HFFc6 (cell line): Measurements from ENCODE around the gene AATF. TPM values are rescaled to one million over a fixed set of nuclear protein-coding genes. Genes with fewer than 3 reads are reported as not detected.

Experiments used
- DNase-seq: peaks from one replicate; pipeline ENCODE4 v3.0.0-alpha.2; 2018
- H3K27ac Mint-ChIP-seq: 2 replicates; pipeline ENCODE4 v1.8.0; 2020; ENCODE audit warnings: mild to moderate bottlenecking, mixed read lengths
- H3K27me3 Mint-ChIP-seq: 2 replicates; pipeline ENCODE4 v1.8.0; 2021; ENCODE audit warnings: mild to moderate bottlenecking, moderate library complexity, mixed read lengths; ENCODE audit not compliant: insufficient read depth
- H3K36me3 Mint-ChIP-seq: 2 replicates; pipeline ENCODE4 v1.8.0; 2021; ENCODE audit warnings: low read depth, mixed read lengths
- H3K4me1 Mint-ChIP-seq: 2 replicates; pipeline ENCODE4 v1.8.0; 2020; ENCODE audit warnings: low read depth, mixed read lengths
- H3K4me3 Mint-ChIP-seq: 2 replicates; pipeline ENCODE4 v1.8.0; 2020; ENCODE audit warnings: mild to moderate bottlenecking, moderate library complexity, mixed read lengths
- H3K9me3 Mint-ChIP-seq: 2 replicates; pipeline ENCODE4 v1.8.0; 2020; ENCODE audit warnings: mild to moderate bottlenecking, mixed read lengths
- CTCF ChIP-seq: fragments of 200-600 bp; sonication (generic); IDR thresholded peaks from 2 replicates; pipeline ENCODE4 v1.5.0; 2021; ENCODE audit warnings: antibody characterized with exemption, mild to moderate bottlenecking
- total RNA-seq, 6 experiments: library from RNA; stranded (reverse); fragmentation: NEBNext Ultra II Directional; extraction: Animal tissue kit (Norgen Biotek cat#: 25700); gene quantifications; 2 replicates in 1 of 6; 3 replicates in 5 of 6; pipeline ENCODE4 v1.2.3, GENCODE V29; 2021

Gene AATF
- total RNA-seq, 6 experiments from 2014 or later = 45.1 to 57.1 (median 52.7) TPM

DNA sequence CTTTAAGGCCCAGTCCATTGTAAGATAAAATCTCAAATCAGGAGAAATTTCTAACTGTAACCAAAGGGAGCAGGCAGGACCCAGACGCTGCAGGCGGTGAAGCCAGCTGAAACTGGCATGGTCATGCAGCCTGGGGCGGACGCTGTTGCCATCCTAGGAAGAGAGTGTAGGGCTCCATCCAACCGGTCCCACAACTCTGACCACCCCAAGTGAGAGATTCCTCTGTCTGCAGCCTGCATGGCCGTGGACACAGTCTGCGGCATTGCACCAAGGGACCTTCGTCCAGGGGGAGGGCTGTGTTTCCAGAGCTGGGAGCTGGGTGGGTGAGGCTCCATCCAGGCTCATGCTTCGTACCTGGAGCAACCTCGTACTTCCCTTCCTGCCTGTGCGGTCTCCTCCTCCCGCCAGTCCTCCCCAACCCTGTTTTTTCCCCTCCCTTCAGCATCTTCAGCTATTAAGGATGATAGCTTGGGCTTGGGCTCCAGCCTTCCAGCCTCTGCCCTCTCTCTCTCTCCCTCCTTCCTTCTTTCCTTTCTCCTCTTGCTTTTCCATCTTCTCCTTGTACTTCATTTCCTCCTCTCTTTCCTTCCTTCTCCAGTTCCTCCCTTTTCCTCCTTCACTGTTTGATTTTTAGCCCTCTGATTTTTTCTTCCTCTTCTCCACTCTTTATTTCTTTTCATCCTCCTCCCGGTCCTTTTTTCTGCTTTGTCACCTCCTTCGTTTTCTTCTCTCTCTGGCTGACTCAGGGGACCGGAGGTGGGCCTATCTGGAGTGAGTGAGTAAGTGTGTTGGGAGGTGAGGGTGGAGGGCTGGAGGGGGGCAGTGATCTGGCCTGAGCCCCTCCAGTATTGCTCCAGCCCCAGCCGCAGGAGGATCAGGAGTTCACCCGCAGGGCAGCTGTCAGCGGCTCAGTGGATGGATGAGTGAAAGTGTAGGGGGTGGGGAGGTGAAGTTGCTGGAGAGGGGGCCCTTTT lies 28.4 kb upstream of the AATF start:
- no peak for DNase-seq
- no peak overlapping the region; the same call in 1 of the 2 replicates for H3K27ac Mint-ChIP-seq
- H3K9me3 Mint-ChIP-seq = no peaks in the 10 kb centered on the region
- peaks cover 15% of the 10 kb centered on the region; the same call in 1 of the 2 replicates for H3K4me1 Mint-ChIP-seq
- no peak for TF ChIP-seq CTCF
- no peaks in the 10 kb centered on the region for H3K36me3 Mint-ChIP-seq
- H3K27me3 Mint-ChIP-seq = peaks cover 42% of the 10 kb centered on the region
- H3K4me3 Mint-ChIP-seq = peak overlapping the region; percentile 5; the same call in 1 of the 2 replicates

DNA sequence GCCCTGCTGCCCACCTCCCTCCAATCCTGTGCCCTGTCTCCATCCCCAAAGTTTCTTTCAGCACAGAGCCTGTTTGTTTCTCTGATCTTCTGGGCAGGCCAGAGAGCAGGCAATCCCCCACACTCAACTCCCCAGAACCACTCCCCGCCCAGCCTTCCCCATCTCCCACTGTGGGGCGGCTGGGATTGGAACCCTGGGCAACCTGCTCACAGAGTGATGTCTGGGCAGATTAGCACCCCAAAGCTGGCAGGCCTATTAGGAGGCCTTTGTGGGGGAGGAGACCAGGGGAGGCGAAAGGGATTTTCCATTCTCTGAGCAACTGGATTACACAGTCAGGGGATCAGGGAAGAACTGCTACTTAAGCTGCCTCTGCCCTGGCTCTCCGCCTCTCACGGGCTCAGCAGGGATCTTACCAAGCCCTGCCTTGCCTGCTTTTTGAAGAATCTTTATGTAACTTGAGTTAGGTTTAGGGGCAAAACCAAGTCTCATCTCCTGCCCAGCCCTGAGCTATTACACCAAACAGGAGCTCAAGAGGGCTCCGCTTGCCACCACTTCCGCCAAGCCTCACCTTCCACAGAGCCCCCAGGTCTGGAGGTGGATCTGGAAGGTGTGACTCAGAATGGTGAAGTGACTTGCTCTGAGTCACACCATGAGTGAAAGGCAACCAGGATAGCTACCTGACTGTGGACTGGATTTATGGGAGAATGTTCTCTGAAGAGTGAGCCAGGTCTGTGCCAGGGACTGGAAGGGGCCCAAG lies 27.5 kb upstream of the AATF start:
- H3K4me3 Mint-ChIP-seq = no peak overlapping the region

DNA sequence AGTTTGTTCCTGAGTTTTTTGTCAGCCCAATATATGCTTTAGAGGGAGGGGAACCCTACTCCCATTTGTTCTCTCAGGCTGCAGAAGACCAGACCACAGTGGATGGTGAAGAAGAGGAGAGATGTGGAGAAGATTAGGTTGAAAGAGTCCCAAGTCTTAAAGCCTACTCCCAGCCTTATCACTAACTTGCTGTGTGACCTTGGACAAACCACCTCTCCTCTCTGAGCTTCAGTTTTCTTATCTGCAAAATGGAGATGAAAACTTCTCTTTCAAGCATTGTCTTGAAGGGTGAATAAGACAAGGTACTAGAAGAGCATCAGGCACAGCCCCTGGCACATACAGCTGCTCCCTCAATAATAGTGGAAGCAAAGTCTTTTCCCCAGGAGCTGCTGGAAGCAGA lies 26.6 kb upstream of the AATF start:
- no peak overlapping the region for H3K27ac Mint-ChIP-seq
- no peaks in the 10 kb centered on the region for H3K9me3 Mint-ChIP-seq
- DNase-seq = no peak
- peaks cover 37% of the 10 kb centered on the region for H3K27me3 Mint-ChIP-seq
- no peaks in the 10 kb centered on the region for H3K36me3 Mint-ChIP-seq
- no peak for TF ChIP-seq CTCF
- H3K4me3 Mint-ChIP-seq = no peak overlapping the region
- peaks cover 15% of the 10 kb centered on the region; the same call in 1 of the 2 replicates for H3K4me1 Mint-ChIP-seq

More for the DNA sequence above, 27.5 kb upstream of the AATF start:
- no peak overlapping the region for H3K27ac Mint-ChIP-seq
- no peak for TF ChIP-seq CTCF
- H3K27me3 Mint-ChIP-seq = peaks cover 41% of the 10 kb centered on the region
- H3K36me3 Mint-ChIP-seq = no peaks in the 10 kb centered on the region
- no peaks in the 10 kb centered on the region for H3K9me3 Mint-ChIP-seq
- peaks cover 15% of the 10 kb centered on the region; the same call in 1 of the 2 replicates for H3K4me1 Mint-ChIP-seq
- DNase-seq = peak; percentile 9

DNA sequence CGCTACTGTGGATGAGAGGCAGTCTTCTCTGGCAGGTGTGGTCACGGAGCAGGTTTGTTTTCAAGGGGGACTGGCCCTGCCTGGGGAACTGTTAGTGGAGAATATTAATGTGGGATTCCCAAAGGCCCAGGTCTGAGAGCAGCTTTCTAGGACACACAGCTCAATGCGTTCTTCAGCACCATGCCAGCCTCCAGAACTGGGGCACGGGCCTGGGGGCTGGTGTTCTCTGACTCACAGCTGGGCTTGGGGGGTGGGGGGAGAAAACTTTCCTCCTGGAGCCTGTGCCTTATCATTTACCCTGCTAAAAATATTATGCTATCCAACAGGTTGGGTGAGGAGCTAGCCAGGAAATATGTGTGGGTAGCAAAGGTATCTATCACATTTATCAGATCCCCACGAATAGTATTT lies 24.9 kb upstream of the AATF start:
- no peak for DNase-seq
- no peaks in the 10 kb centered on the region for H3K9me3 Mint-ChIP-seq
- H3K4me1 Mint-ChIP-seq = peaks cover 18% of the 10 kb centered on the region; the same call in 1 of the 2 replicates
- peaks cover 48% of the 10 kb centered on the region for H3K27me3 Mint-ChIP-seq
- no peak overlapping the region for H3K27ac Mint-ChIP-seq
- H3K36me3 Mint-ChIP-seq = no peaks in the 10 kb centered on the region
- H3K4me3 Mint-ChIP-seq = no peak overlapping the region
- TF ChIP-seq CTCF = no peak

- H3K27me3 Mint-ChIP-seq = peaks cover 62% of the 10 kb centered on the region
- no peak for DNase-seq
- H3K36me3 Mint-ChIP-seq = no peaks in the 10 kb centered on the region
- peaks cover 9% of the 10 kb centered on the region; the same call in 1 of the 2 replicates for H3K4me1 Mint-ChIP-seq
- H3K27ac Mint-ChIP-seq = no peak overlapping the region
- no peak for TF ChIP-seq CTCF
- no peak overlapping the region for H3K4me3 Mint-ChIP-seq
- H3K9me3 Mint-ChIP-seq = no peaks in the 10 kb centered on the region
Observed at GRCh38 chr17:36926226-36926625, 22.5 kb upstream of the AATF start.
